ENCODE data around the gene TEAD4. TPM values are rescaled to one million over a fixed set of nuclear protein-coding genes. Genes with fewer than 3 reads are reported as not detected.

The TEAD4 gene
- total RNA-seq, 1 donor from 2014 or later, result 19.7 TPM

- peaks cover 5% of the 10 kb centered on the region for H3K36me3 Mint-ChIP-seq (ENCODE audit: insufficient read depth)
- peaks cover 6% of the 10 kb centered on the region for H3K27me3 Mint-ChIP-seq
- H3K4me1 Mint-ChIP-seq (ENCODE audit: low read depth), result peaks cover 10% of the 10 kb centered on the region
- no peak for DNase-seq (ENCODE audit: low spot score, unreplicated experiment)
- no peak overlapping the region for H3K27ac Mint-ChIP-seq
- no peak for TF ChIP-seq CTCF (IDR thresholded peaks at IDR 0.05; ENCODE audit: unreplicated experiment)
- H3K9me3 Mint-ChIP-seq (ENCODE audit: low read depth), result no peaks in the 10 kb centered on the region
- H3K4me3 Mint-ChIP-seq (ENCODE audit: low read depth), result no peak overlapping the region
Observed at GRCh38 chr12:3089588-3089987, 130.4 kb downstream of the TEAD4 start.

Other genes with a start within 250 kb of the TEAD4 start
- gene FKBP4, start 164.4 kb upstream of the TEAD4 start, total RNA-seq, result 132 and 149 TPM in 2 replicates
- gene ITFG2, start 146.7 kb upstream of the TEAD4 start, total RNA-seq, result 85.3 and 89.3 TPM in 2 replicates
- not detected in 2 replicates for gene NRIP2, start 124.4 kb upstream of the TEAD4 start, total RNA-seq
- not detected in 2 replicates for gene TEX52, start 102.4 kb upstream of the TEAD4 start, total RNA-seq
- 80.8 and 92.2 TPM in 2 replicates for gene FOXM1, start 82.2 kb upstream of the TEAD4 start, total RNA-seq
- gene RHNO1, start 82.2 kb upstream of the TEAD4 start, total RNA-seq, result 54.3 and 57.7 TPM in 2 replicates
- 31.3 and 35.1 TPM in 2 replicates for gene TULP3, start 68.5 kb upstream of the TEAD4 start, total RNA-seq
- gene TSPAN9, start 118.0 kb downstream of the TEAD4 start, total RNA-seq, result 30.4 and 30.9 TPM in 2 replicates

Data from progenitor cell of endocrine pancreas (in vitro differentiated cells).